ENCODE results near the gene CENPM.

DNA sequence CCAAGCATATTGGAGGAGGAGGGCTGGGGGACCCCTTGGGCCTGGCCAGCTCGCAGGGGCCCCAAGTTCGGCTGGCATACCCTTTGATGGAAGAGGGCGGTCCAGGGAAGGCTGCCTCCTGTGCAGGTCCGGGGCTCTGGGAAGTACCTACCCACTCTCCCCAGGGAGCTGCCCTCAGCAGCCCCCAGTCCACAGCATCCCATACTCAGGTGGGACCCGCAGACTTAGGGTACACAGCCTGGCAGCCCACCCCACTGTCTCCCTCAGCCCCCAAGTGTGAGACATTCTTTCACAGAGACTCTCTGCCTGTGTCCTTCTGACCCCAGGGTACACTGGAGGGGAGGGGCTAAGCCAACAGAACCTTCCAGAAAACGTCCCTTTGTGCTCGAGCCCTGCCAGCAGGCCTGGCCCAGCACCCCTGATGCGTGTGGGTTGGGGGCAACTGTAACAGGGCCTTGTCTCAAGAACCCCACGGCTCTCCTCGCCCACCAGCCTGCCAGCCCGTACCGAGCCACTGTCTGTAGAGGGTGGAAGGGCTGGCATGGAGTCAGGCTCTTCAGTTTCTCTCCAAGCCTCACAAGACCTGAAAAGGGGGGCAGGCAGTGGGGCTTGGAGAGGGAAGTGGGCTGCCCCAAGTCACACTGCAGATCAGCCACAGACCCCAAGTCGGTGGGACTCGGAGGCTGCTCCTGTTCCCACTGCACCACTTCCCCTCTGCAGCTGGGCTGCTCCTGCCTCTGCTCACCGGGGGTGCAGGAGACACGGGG lies 13.4 kb downstream of the CENPM start:
- TF ChIP-seq, protein P1, sequence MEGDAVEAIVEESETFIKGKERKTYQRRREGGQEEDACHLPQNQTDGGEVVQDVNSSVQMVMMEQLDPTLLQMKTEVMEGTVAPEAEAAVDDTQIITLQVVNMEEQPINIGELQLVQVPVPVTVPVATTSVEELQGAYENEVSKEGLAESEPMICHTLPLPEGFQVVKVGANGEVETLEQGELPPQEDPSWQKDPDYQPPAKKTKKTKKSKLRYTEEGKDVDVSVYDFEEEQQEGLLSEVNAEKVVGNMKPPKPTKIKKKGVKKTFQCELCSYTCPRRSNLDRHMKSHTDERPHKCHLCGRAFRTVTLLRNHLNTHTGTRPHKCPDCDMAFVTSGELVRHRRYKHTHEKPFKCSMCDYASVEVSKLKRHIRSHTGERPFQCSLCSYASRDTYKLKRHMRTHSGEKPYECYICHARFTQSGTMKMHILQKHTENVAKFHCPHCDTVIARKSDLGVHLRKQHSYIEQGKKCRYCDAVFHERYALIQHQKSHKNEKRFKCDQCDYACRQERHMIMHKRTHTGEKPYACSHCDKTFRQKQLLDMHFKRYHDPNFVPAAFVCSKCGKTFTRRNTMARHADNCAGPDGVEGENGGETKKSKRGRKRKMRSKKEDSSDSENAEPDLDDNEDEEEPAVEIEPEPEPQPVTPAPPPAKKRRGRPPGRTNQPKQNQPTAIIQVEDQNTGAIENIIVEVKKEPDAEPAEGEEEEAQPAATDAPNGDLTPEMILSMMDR (IDR thresholded peaks at IDR 0.05; ENCODE audit: poor library complexity): no peak
- TF ChIP-seq EZH2 (IDR thresholded peaks at IDR 0.05; ENCODE audit: borderline replicate concordance) (no peak), EZH2phosphoT487 (IDR thresholded peaks at IDR 0.05; ENCODE audit: low read depth, severe bottlenecking, unreplicated experiment) (no peak)
